Muscle layer of duodenum (tissue), 2 donors: ENCODE data around the gene ACOT11.

ENCODE experiments used
- H3K27ac ChIP-seq: one replicate; pipeline ENCODE4 v1.7.0; 2013; ENCODE audit warnings: mild to moderate bottlenecking, low read length
- H3K27me3 ChIP-seq: one replicate; pipeline ENCODE4 v1.7.0; 2013; ENCODE audit warnings: low read depth, mild to moderate bottlenecking, control low read depth, low read length
- H3K36me3 ChIP-seq, 2 donors: one replicate each; pipeline ENCODE4 v1.7.0; 2013; ENCODE audit warnings: low read length in 2 of 2, control low read depth in 1 of 2, mild to moderate bottlenecking in 1 of 2; ENCODE audit not compliant: insufficient read depth in 2 of 2, control insufficient read depth in 1 of 2
- H3K4me1 ChIP-seq, 2 donors: one replicate each; pipeline ENCODE4 v1.7.0; 2013; ENCODE audit warnings: low read length in 2 of 2, mild to moderate bottlenecking in 2 of 2, control low read depth in 1 of 2, moderate library complexity in 1 of 2; ENCODE audit not compliant: insufficient read depth in 2 of 2, control insufficient read depth in 1 of 2
- H3K4me3 ChIP-seq, 2 donors: one replicate each; pipeline ENCODE4 v1.7.0; 2013; ENCODE audit warnings: low read length in 2 of 2, low read depth in 1 of 2, mild to moderate bottlenecking in 1 of 2
- H3K9me3 ChIP-seq, 2 donors: one replicate each; pipeline ENCODE4 v1.7.0; 2013; ENCODE audit warnings: low read length in 2 of 2, control low read depth in 1 of 2, mild to moderate bottlenecking in 1 of 2; ENCODE audit not compliant: control insufficient read depth in 1 of 2
- donor health status: healthy.

ACOT11 gene

DNA sequence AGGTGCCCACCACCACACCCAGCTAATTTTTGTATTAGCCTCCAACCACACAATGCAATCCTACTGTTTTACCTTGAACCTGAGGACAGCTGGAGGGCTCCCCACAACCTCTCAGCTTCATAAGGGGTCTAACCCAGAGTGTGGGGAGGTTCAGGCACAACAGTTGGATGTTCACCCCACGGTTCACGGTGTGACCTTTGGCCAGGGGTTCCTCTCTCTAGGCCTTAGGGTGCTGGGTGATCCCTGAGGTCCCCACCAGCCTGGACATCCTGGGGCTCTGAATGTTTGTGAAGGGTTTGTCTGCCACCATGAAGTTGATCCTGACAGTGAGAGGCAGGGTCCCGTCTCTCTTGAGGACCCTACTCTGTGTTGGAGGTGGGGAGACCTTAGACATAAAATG lies 3.9 kb downstream of the ACOT11 start:
- Histone ChIP-seq H3K27me3 (no peaks in the 10 kb centered on the region), H3K36me3 (no peaks in the 10 kb centered on the region), H3K9me3 (no peaks in the 10 kb centered on the region), H3K27ac (no peak overlapping the region), H3K4me1 (peaks cover 0 to 22% of the 10 kb centered on the region in 2 donors), H3K4me3 (no peak overlapping the region)

DNA sequence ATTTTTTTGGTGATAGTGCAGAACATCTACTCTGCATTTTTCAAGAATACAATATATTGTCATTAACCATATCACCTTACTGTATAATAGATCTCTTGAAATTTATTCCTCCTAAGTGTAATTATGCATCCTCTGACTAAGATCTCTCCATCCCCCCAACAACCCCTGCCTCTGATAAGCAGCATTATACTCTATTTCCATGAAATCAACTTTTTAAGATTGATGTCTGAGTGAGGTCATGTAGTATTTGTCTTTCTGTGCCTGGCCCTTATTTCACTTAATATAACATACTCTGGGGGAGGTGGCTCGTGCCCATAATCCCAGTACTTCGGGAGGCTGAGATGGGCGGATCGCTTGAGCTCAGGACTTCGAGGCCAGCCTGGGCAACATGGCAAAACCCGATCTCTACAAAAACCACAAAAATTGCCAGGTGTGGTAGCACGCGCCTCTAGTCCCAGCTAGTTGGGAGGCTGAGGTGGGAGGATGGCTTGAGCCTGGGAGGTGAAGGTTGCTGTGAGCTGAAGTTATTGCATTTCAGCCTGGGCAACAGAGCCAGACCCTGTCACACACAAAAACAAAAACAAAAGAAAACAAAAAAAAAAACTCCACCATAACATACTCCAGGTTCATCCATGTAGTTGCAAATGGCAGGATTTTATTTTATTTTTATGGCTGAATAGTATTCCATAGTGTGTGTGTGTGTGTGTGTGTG lies 5.7 kb downstream of the ACOT11 start:
- Histone ChIP-seq H3K27ac (no peak overlapping the region), H3K9me3 (no peaks in the 10 kb centered on the region), H3K4me3 (no peak overlapping the region), H3K4me1 (peaks cover 0 to 15% of the 10 kb centered on the region in 2 donors), H3K36me3 (no peaks in the 10 kb centered on the region), H3K27me3 (no peaks in the 10 kb centered on the region)

DNA sequence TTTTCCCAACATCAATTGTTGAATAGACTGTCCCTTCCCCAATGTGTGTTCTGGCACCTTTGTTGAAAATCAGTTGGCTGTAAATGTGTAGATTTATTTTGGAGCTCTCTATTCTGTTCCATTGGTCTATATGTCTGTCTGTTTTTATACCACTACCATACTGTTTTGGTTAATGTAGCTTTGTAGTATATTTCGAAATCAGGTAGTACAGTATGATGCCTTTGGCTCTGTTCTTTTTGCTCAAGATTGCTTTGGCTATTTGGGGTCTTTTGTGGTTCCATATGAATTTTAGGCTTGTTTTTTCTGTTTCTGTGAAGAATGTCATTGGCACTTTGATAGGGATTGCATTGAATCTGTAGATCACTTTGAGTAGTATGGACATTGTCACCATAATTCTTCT lies 8.1 kb downstream of the ACOT11 start:
- Histone ChIP-seq H3K4me1 (peaks cover 0 to 21% of the 10 kb centered on the region in 2 donors), H3K27me3 (no peaks in the 10 kb centered on the region), H3K9me3 (no peaks in the 10 kb centered on the region), H3K4me3 (no peak overlapping the region), H3K27ac (no peak overlapping the region), H3K36me3 (no peaks in the 10 kb centered on the region)

GRCh38 chr1:54557671-54558355 lies 9.8 kb downstream of the ACOT11 start:
- no peaks in the 10 kb centered on the region for H3K27me3 ChIP-seq
- no peak overlapping the region for H3K4me3 ChIP-seq

DNA sequence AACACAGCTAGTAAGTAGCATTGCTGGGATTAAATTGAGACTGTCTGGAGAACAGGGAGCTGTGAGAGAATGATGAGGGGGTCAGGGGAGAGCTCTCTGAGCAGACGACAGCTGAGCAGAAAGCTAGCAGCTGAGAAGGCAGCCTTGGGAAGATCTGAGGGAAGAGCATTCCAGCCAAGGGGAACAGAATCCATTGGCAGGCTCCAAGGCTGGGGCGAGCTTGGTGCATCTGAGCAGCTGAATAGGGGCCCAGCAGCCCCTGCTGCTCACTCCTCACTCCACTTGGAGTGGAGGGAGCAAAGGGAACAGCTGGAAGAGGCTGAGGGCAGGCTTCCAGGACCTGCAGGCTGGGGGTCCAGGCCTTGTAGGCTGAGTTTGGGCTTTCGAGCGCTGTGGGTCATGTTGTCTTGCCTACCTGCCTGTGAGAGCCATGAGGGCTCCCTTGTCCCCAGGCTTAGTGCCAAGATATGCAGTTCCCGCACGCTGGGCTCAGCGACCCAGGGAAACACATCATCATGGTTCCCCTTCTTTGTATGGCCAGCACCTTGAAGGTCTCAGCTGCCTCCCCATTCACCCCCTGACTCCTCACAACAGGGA lies 10.5 kb downstream of the ACOT11 start:
- Histone ChIP-seq H3K36me3 (no peaks in the 10 kb centered on the region), H3K4me1 (peaks cover 0 to 21% of the 10 kb centered on the region in 2 donors), H3K4me3 (no peak overlapping the region), H3K27ac (no peak overlapping the region), H3K9me3 (no peaks in the 10 kb centered on the region), H3K27me3 (no peaks in the 10 kb centered on the region)

More at GRCh38 chr1:54557671-54558355, 9.8 kb downstream of the ACOT11 start:
- Histone ChIP-seq H3K9me3 (no peaks in the 10 kb centered on the region), H3K27ac (no peak overlapping the region), H3K4me1 (peaks cover 0 to 21% of the 10 kb centered on the region in 2 donors), H3K36me3 (no peaks in the 10 kb centered on the region)

- H3K4me3 ChIP-seq: no peak overlapping the region
- no peaks in the 10 kb centered on the region for H3K36me3 ChIP-seq
- peaks cover 0 to 21% of the 10 kb centered on the region in 2 donors for H3K4me1 ChIP-seq
- H3K27ac ChIP-seq: no peak overlapping the region
- H3K9me3 ChIP-seq: no peaks in the 10 kb centered on the region
- no peaks in the 10 kb centered on the region for H3K27me3 ChIP-seq
Measured at GRCh38 chr1:54559111-54559548, 11.1 kb downstream of the ACOT11 start.

DNA sequence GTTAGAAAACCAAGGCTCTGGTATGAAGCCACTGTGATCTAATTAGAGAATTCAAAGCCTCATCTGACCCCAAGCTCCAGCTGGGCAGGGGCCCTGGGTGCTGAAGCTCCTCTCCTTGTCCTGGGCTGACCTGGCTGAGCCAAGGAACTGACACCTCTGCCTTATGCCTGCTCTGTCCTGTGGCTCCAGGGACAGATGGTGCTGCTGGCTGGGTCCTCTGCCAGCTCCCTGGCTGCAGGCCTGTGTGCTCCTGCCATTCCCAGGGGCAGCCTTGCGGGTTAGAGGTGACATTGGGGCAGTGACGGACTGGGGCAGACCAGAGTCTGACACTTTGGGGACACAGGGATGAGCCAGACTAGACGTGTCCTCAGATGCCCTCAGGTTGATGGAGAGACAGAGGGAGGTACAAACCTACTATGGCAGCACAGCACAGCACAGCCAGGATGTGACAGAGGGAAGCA lies 11.8 kb downstream of the ACOT11 start:
- no peaks in the 10 kb centered on the region for H3K9me3 ChIP-seq
- H3K4me1 ChIP-seq: peaks cover 0 to 21% of the 10 kb centered on the region in 2 donors
- no peak overlapping the region for H3K4me3 ChIP-seq
- no peaks in the 10 kb centered on the region for H3K36me3 ChIP-seq
- H3K27ac ChIP-seq: no peak overlapping the region
- no peaks in the 10 kb centered on the region for H3K27me3 ChIP-seq

GRCh38 chr1:54564312-54565112 lies 16.5 kb downstream of the ACOT11 start:
- Histone ChIP-seq H3K4me3 (peak overlapping the region in 1 of 2 donors; percentile 31), H3K4me1 (peaks cover 0 to 9% of the 10 kb centered on the region in 2 donors), H3K36me3 (no peaks in the 10 kb centered on the region), H3K27ac (peak overlapping the region; percentile 82), H3K27me3 (no peaks in the 10 kb centered on the region), H3K9me3 (no peaks in the 10 kb centered on the region)

- Histone ChIP-seq H3K36me3 (no peaks in the 10 kb centered on the region), H3K27me3 (no peaks in the 10 kb centered on the region), H3K9me3 (no peaks in the 10 kb centered on the region), H3K4me3 (peak overlapping the region in 1 of 2 donors; percentile 31), H3K27ac (peak overlapping the region; percentile 82), H3K4me1 (peaks cover 0 to 3% of the 10 kb centered on the region in 2 donors)
Measured at GRCh38 chr1:54565113-54565501, 17.1 kb downstream of the ACOT11 start.

- H3K27ac ChIP-seq: no peak overlapping the region
Measured at GRCh38 chr1:54566438-54567141, 18.6 kb downstream of the ACOT11 start.

More at GRCh38 chr1:54566438-54567141, 18.6 kb downstream of the ACOT11 start:
- Histone ChIP-seq H3K36me3 (no peaks in the 10 kb centered on the region), H3K27me3 (no peaks in the 10 kb centered on the region), H3K9me3 (no peaks in the 10 kb centered on the region), H3K4me3 (no peak overlapping the region), H3K4me1 (peaks cover 0 to 4% of the 10 kb centered on the region in 2 donors)
